AG10803 (cell line): Measurements from ENCODE around the gene CMTM7.
A peak's percentile ranks its signal among the peaks of the same experiment; 100 is the strongest.
"Not testable (repeated sequence)": the region's sequence is repeated elsewhere in the genome, so short reads cannot be mapped to it uniquely, and the experiment has no call there.

Experiments
- DNase-seq: peaks from one replicate; pipeline ENCODE4 v3.0.0; 2010; ENCODE audit warnings: low read depth
- H3K4me3 ChIP-seq: 2 replicates; pipeline ENCODE4 v1.5.1; 2011; ENCODE audit warnings: mild to moderate bottlenecking, low read length, control low read depth
- TF ChIP-seq, protein P1 (sequence below): conservative IDR thresholded peaks from 2 replicates; pipeline ENCODE4 v1.5.1; 2011; ENCODE audit warnings: mild to moderate bottlenecking, low read length, control low read depth, inconsistent platforms

The CMTM7 gene

DNA sequence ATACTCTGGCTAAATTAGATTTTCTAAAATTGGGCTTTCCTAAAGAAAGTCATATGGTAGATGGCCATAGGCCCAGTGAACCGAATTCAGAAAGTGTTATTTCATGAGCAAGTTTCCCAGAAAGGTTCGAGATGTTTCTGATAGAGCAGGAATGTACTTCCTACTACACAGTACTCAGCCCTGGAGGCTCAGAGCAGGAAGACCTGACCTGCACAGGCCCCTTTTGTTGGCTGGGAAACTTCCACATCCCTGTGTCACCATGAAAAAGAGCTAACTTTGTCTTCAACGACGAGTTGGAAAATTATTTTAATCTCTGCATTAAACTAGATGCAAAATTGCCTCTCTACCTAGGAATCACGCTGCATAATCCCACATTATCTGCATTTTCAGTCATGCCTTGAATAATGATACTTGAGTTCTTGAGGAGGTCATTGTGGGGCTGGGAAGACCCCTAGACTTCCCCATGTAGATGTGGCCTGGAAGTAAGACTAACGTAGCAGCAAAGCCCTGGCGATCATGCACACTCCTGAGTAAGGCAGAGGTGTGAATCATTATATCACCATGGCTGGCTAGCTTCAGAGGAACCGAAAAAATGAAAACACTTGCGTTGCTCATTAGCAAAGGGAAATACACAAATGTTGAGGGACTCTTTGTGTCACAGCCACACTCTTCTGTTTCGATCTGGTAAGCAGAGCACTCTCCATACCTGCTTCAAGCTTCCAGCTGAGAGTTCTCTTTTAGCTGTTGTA is 47.1 kb downstream of the CMTM7 start:
- no peak for DNase-seq
- no peak overlapping the region for H3K4me3 ChIP-seq
- TF ChIP-seq, protein P1, sequence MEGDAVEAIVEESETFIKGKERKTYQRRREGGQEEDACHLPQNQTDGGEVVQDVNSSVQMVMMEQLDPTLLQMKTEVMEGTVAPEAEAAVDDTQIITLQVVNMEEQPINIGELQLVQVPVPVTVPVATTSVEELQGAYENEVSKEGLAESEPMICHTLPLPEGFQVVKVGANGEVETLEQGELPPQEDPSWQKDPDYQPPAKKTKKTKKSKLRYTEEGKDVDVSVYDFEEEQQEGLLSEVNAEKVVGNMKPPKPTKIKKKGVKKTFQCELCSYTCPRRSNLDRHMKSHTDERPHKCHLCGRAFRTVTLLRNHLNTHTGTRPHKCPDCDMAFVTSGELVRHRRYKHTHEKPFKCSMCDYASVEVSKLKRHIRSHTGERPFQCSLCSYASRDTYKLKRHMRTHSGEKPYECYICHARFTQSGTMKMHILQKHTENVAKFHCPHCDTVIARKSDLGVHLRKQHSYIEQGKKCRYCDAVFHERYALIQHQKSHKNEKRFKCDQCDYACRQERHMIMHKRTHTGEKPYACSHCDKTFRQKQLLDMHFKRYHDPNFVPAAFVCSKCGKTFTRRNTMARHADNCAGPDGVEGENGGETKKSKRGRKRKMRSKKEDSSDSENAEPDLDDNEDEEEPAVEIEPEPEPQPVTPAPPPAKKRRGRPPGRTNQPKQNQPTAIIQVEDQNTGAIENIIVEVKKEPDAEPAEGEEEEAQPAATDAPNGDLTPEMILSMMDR = no peak

DNA sequence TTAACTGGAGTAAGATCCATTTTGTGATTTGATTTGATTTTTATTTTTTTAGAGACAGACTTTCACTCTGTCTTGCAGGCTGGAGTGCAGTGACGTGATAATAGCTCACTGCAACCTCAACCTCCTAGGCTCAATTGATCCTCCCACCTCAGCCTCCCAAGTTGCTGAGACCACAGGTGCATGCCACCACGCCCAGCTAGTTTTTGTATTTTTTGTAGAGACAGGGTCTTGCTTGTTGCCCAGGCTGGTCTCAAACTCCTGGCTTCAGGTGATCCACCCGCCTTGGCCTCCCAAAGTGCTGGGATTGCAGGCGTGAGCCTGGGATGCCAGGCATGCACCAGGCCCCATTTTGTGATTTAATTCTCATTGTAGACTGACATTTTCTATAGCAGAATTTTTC is 47.8 kb downstream of the CMTM7 start:
- DNase-seq, H3K4me3 ChIP-seq: not testable (repeated sequence)

DNA sequence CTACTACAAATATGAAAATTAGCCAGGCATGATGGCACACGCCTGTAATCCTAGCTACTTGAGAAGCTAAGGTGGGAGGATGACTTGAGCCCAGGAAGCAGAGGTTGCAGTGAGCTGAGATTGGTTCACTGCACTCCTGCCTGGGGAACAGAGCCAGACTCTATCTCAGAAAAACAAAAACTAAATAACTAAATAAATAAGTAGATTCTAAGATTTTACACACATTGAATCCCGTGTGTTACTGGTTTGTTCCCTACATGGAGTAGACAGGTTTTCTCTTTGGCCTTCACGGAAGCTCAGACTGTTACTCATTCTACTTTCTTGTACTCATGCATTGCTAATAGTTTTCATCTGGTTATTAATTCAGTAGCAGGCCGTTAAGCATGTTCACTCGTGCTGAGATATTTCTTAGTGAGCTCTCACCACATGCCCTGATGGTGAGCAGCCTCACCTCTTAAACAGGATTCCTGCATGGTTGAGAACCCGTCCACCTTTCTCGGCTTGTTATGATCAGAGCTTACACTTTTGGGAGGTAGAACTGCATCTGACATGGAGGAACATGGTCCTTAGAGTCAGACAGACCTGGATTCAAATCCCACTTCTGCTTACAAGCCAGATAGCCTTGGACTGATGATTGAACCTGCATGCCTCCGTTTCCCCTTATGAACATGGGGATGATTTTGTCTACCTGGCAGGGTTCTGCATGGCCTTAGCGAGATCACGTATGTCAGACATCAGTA is 49.1 kb downstream of the CMTM7 start:
- TF ChIP-seq, protein P1 = no peak
- DNase-seq = peak; percentile 38
- H3K4me3 ChIP-seq = no peak overlapping the region

- no peak overlapping the region for H3K4me3 ChIP-seq
- peak; percentile 23 for DNase-seq
- TF ChIP-seq, protein P1 = no peak
Measured at GRCh38 chr3:32442766-32443165, 51.1 kb downstream of the CMTM7 start.

DNA sequence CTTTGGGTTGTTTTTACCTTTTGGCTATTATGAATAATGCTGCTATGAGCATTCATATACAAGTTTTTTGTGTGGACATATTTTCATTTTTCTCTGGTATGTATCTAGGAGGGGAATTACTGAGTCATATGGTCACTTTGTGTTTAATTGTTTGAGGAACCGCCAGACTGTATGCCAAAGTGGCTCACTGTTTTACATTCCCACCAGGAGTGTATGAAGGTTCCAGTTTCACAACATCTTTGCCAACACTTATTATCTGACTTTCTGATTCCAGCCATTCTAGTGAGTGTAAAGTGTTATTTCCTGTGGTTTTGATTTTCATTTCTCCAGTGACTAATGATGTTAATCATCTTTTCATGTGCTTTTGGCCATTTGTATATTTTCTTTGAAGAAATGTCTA is 51.8 kb downstream of the CMTM7 start:
- DNase-seq = peak; percentile 77
- TF ChIP-seq, protein P1 = no peak
- H3K4me3 ChIP-seq = no peak overlapping the region

DNA sequence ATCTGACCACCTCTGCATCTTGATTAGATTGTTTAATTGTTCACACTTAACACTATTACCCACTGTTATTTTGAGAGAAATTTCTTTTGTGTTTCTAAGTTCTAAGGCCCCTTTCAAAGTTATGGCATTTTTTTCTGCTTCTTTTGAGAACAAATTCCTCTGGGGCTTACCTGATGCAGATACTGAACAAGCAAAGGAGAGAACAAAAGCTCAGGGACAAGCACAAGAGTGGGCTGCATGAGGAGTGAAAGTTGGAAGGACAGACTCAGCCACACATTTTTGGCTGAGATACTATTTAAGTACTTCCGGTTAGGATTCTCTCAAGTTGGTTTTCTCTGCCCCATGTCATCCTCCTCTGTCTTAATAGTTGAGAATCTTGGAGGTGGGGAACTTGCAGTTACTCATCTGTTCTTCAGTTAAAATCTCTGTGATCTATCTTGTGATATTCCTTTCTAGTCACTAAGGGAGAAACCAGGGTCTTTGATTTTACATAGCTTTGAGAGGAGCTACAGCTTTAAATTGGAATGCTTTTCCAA is 56.3 kb downstream of the CMTM7 start:
- DNase-seq = no peak
- TF ChIP-seq, protein P1 = no peak
- no peak overlapping the region for H3K4me3 ChIP-seq

GRCh38 chr3:32448686-32449474 is 57.2 kb downstream of the CMTM7 start:
- H3K4me3 ChIP-seq = no peak overlapping the region
- TF ChIP-seq, protein P1 = no peak
- DNase-seq = no peak
